Sigmoid colon (tissue), 4 donors: ENCODE data around the gene ANGPTL4.

Experiments used
- CTCF ChIP-seq, 4 experiments: fragments of 450-650 bp in 3 of 4; fragments of 200-600 bp in 1 of 4; IDR thresholded peaks; one replicate each; pipeline ENCODE4 v1.5.1; 2016 to 2019; ENCODE audit warnings: antibody characterized with exemption in 4 of 4, mild to moderate bottlenecking in 3 of 4, moderate library complexity in 2 of 4
- EP300 ChIP-seq, 4 donors: sonication (generic); formaldehyde crosslinking; IDR thresholded peaks; one replicate each; pipeline ENCODE4 v1.6.1; 2017; ENCODE audit warnings: antibody characterized with exemption in 4 of 4
- POLR2A ChIP-seq, 2 donors: fragments of 450-650 bp; IDR thresholded peaks; one replicate each; pipeline ENCODE4 v1.6.1; 2016; ENCODE audit warnings: antibody characterized with exemption in 2 of 2, mild to moderate bottlenecking in 2 of 2, moderate library complexity in 2 of 2
- POLR2AphosphoS5 ChIP-seq, 4 donors: sonication (generic); formaldehyde crosslinking; IDR thresholded peaks; one replicate each; pipeline ENCODE4 v1.6.1; 2017; ENCODE audit warnings: antibody characterized with exemption in 4 of 4

GRCh38 chr19:8342316-8342683 lies 21.7 kb upstream of the ANGPTL4 start:
- TF ChIP-seq EP300 (IDR thresholded peaks at IDR 0.05) (no peak), CTCF (IDR thresholded peaks at IDR 0.05) (no peak), POLR2AphosphoS5 (IDR thresholded peaks at IDR 0.05) (no peak), POLR2A (IDR thresholded peaks at IDR 0.05) (no peak)
